Liver (tissue), 9 donors: ENCODE results near the gene SHBG. TPM values are rescaled to one million over a fixed set of nuclear protein-coding genes. Genes with fewer than 3 reads are reported as not detected.

Source experiments
- DNase-seq: peaks from one replicate; pipeline ENCODE4 v3.0.0-alpha.2; 2017; ENCODE audit warnings: low spot score
- H3K27ac ChIP-seq, 2 donors: one replicate each; pipeline ENCODE4 v1.7.0; 2013; ENCODE audit warnings: inconsistent platforms in 2 of 2, low read length in 2 of 2, control low read depth in 1 of 2, low read depth in 1 of 2, mild to moderate bottlenecking in 1 of 2
- H3K27me3 ChIP-seq, 4 donors: one replicate each; pipeline versions ENCODE4 v1.6.1 to v1.7.0; 2013; ENCODE audit warnings: low read length in 3 of 4, inconsistent platforms in 1 of 4, mild to moderate bottlenecking in 1 of 4, moderate library complexity in 1 of 4; ENCODE audit not compliant: control insufficient read depth in 4 of 4, insufficient read depth in 4 of 4
- H3K36me3 ChIP-seq, 4 donors: one replicate each; pipeline versions ENCODE4 v1.6.1 to v1.7.0; 2013; ENCODE audit warnings: low read length in 3 of 4, mild to moderate bottlenecking in 3 of 4, low read depth in 1 of 4, moderate library complexity in 1 of 4; ENCODE audit not compliant: control insufficient read depth in 4 of 4, insufficient read depth in 3 of 4
- H3K4me1 ChIP-seq, 4 donors: one replicate each; pipeline versions ENCODE4 v1.6.1 to v1.7.0; 2013; ENCODE audit warnings: low read length in 3 of 4, mild to moderate bottlenecking in 3 of 4, moderate library complexity in 1 of 4; ENCODE audit not compliant: control insufficient read depth in 4 of 4, insufficient read depth in 4 of 4
- H3K4me3 ChIP-seq, 3 donors: one replicate each; pipeline versions ENCODE4 v1.6.1 to v1.7.0; 2013; ENCODE audit warnings: low read length in 3 of 3, control low read depth in 1 of 3, low read depth in 1 of 3, mild to moderate bottlenecking in 1 of 3
- H3K9ac ChIP-seq, 2 donors: one replicate each; pipeline ENCODE4 v1.7.0; 2013; ENCODE audit warnings: low read length in 2 of 2, mild to moderate bottlenecking in 2 of 2, moderate library complexity in 2 of 2, control low read depth in 1 of 2, low read depth in 1 of 2
- H3K9me3 ChIP-seq, 4 donors: one replicate each; pipeline versions ENCODE4 v1.6.1 to v1.7.0; 2013; ENCODE audit warnings: low read length in 3 of 4; ENCODE audit not compliant: control insufficient read depth in 4 of 4
- ATF3 ChIP-seq: IDR thresholded peaks from 2 replicates; pipeline ENCODE4 v1.6.1; 2016; ENCODE audit warnings: antibody characterized with exemption
- EGR1 ChIP-seq, 2 donors: IDR thresholded peaks; 2 replicates each; pipeline ENCODE4 v1.6.1; 2016 to 2018; ENCODE audit warnings: antibody characterized with exemption in 2 of 2, low read depth in 2 of 2
- FOXA1 ChIP-seq: IDR thresholded peaks from 2 replicates; pipeline ENCODE4 v1.6.1; 2016; ENCODE audit warnings: antibody characterized with exemption
- FOXA2 ChIP-seq: IDR thresholded peaks from 2 replicates; pipeline ENCODE4 v1.6.1; 2016; ENCODE audit warnings: antibody characterized with exemption
- GABPA ChIP-seq, 2 donors: IDR thresholded peaks in 1 of 2; conservative IDR thresholded peaks in 1 of 2; 2 replicates each; pipeline ENCODE4 v1.6.1; 2016; ENCODE audit warnings: antibody characterized with exemption in 2 of 2, mild to moderate bottlenecking in 1 of 2, moderate library complexity in 1 of 2
- HNF4A ChIP-seq, 2 donors: conservative IDR thresholded peaks; 2 replicates each; pipeline ENCODE4 v1.6.1; 2016; ENCODE audit warnings: antibody characterized with exemption in 2 of 2, mild to moderate bottlenecking in 2 of 2
- HNF4G ChIP-seq: IDR thresholded peaks from 2 replicates; pipeline ENCODE4 v1.6.1; 2016; ENCODE audit warnings: antibody characterized with exemption
- JUND ChIP-seq, 2 donors: IDR thresholded peaks; 2 replicates each; pipeline ENCODE4 v1.6.1; 2016; ENCODE audit warnings: antibody characterized with exemption in 2 of 2
- NR2F2 ChIP-seq: IDR thresholded peaks from 2 replicates; pipeline ENCODE4 v1.6.1; 2016; ENCODE audit warnings: antibody characterized with exemption
- RAD21 ChIP-seq, 2 donors: IDR thresholded peaks; 2 replicates each; pipeline ENCODE4 v1.6.1; 2016; ENCODE audit warnings: antibody characterized with exemption in 2 of 2, mild to moderate bottlenecking in 2 of 2
- REST ChIP-seq: IDR thresholded peaks from 2 replicates; pipeline ENCODE4 v1.6.1; 2016; ENCODE audit warnings: antibody characterized with exemption, mild to moderate bottlenecking
- RXRA ChIP-seq, 2 donors: IDR thresholded peaks; 2 replicates each; pipeline ENCODE4 v1.6.1; 2017 to 2018; ENCODE audit warnings: antibody characterized with exemption in 2 of 2, mild to moderate bottlenecking in 1 of 2
- SP1 ChIP-seq: IDR thresholded peaks from 2 replicates; pipeline ENCODE4 v1.6.1; 2018; ENCODE audit warnings: antibody characterized with exemption, mild to moderate bottlenecking
- TAF1 ChIP-seq: conservative IDR thresholded peaks from 2 replicates; pipeline ENCODE4 v1.6.1; 2016; ENCODE audit warnings: antibody characterized with exemption, mild to moderate bottlenecking
- YY1 ChIP-seq: IDR thresholded peaks from 2 replicates; pipeline ENCODE4 v1.6.1; 2016; ENCODE audit warnings: antibody characterized with exemption, mild to moderate bottlenecking
- ZBTB33 ChIP-seq: IDR thresholded peaks from 2 replicates; pipeline ENCODE4 v1.6.1; 2016; ENCODE audit warnings: antibody characterized with exemption
- WGBS: extraction: QIAGEN DNeasy Blood & Tissue Kit; methylation state at CpG from one replicate; pipeline ENCODE4 v1.1.7; 2013; 5-methylcytosine and 5-hydroxymethylcytosine counted together
- polyA plus RNA-seq, 2 donors: library from polyadenylated mRNA; stranded (reverse) in 1 of 2; unstranded in 1 of 2; fragments of 200-250 nt in 1 of 2; fragments of >200 nt in 1 of 2; fragmentation: Nextera tagmentation in 1 of 2; extraction: Ambion mirVana in 1 of 2; gene quantifications; one replicate each; pipeline versions ENCODE4 v1.2.1 to v1.2.3, GENCODE V29; 2013 to 2015
- total RNA-seq, 2 donors: library from RNA; depleted of rRNA; stranded (reverse); fragments of >200 nt; gene quantifications; one replicate each; pipeline ENCODE4 v1.2.3, GENCODE V29; 2014
- TF ChIP-seq, protein P1 (sequence below): fragments of 150-350 bp; IDR thresholded peaks from 2 replicates; pipeline ENCODE4 v1.5.1; 2017; ENCODE audit warnings: improper control_type of control experiment, low read depth, low read length; ENCODE audit not compliant: missing input control
- TF ChIP-seq, protein P2 (sequence below): IDR thresholded peaks from 2 replicates; pipeline ENCODE4 v1.6.1; 2016; ENCODE audit warnings: antibody characterized with exemption
- donor health status: healthy.
- donor health status: healthy.
- donor health status: healthy.
- donor health status: healthy.
- donor health status: healthy.

The SHBG gene
- total and polyA plus RNA-seq, 4 donors = 3.5 to 61.6 (median 22.2) TPM

GRCh38 chr17:7627250-7628121, 2.4 kb upstream of the SHBG start, which contains the start of gene SAT2:
Gene SAT2, minus strand, starts transcription at chr17:7627821. Its CDS starts 186 bp downstream, at chr17:7627635.
- H3K27ac ChIP-seq = peak within 1 kb of the TSS; percentile 85 to 99
- peaks cover 17 to 64% (median 50%) of the 10 kb centered on the region in 4 donors for H3K4me1 ChIP-seq
- DNase-seq = peak; percentile 88
- WGBS = under 1% methylated on average over 54 of the region's 54 CpGs
- TF ChIP-seq HNF4A (conservative IDR thresholded peaks at IDR 0.05) (peak; percentile 90 to 92), FOXA2 (peak; percentile 56), ZBTB33 (peak; percentile 87), SP1 (peak; percentile 87), HNF4G (peak; percentile 72), GABPA (IDR thresholded peaks at IDR 0.05 in 1 of 2, conservative IDR thresholded peaks at IDR 0.05 in 1 of 2) (peak in 1 of 2 donors; percentile 22), NR2F2 (peak; percentile 74), FOXA1 (peak; percentile 16), RAD21 (IDR thresholded peaks at IDR 0.05) (peak; percentile 24 to 28), EGR1 (IDR thresholded peaks at IDR 0.05; ENCODE audit: low read depth in 2 of 2) (peak; percentile 67 to 91), REST (peak; percentile 84), JUND (IDR thresholded peaks at IDR 0.05) (peak; percentile 34 to 62), YY1 (peak; percentile 79), ATF3 (no peak), TAF1 (no peak), RXRA (IDR thresholded peaks at IDR 0.05) (peak; percentile 90 to 93)
- TF ChIP-seq, protein P1, sequence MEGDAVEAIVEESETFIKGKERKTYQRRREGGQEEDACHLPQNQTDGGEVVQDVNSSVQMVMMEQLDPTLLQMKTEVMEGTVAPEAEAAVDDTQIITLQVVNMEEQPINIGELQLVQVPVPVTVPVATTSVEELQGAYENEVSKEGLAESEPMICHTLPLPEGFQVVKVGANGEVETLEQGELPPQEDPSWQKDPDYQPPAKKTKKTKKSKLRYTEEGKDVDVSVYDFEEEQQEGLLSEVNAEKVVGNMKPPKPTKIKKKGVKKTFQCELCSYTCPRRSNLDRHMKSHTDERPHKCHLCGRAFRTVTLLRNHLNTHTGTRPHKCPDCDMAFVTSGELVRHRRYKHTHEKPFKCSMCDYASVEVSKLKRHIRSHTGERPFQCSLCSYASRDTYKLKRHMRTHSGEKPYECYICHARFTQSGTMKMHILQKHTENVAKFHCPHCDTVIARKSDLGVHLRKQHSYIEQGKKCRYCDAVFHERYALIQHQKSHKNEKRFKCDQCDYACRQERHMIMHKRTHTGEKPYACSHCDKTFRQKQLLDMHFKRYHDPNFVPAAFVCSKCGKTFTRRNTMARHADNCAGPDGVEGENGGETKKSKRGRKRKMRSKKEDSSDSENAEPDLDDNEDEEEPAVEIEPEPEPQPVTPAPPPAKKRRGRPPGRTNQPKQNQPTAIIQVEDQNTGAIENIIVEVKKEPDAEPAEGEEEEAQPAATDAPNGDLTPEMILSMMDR = no peak
- TF ChIP-seq, protein P2, sequence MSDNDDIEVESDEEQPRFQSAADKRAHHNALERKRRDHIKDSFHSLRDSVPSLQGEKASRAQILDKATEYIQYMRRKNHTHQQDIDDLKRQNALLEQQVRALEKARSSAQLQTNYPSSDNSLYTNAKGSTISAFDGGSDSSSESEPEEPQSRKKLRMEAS = peak; percentile 55
- H3K9me3 ChIP-seq = no peaks in the 10 kb centered on the region
- H3K36me3 ChIP-seq = peaks cover 0 to 1% (median 0%) of the 10 kb centered on the region in 4 donors
- no peaks in the 10 kb centered on the region for H3K27me3 ChIP-seq
- H3K9ac ChIP-seq = peak within 1 kb of the TSS; percentile 85 to 92
- H3K4me3 ChIP-seq = peak within 1 kb of the TSS; percentile 88 to 93 (median 92)
